ENCODE measurements around the gene MSANTD2. TPM values are rescaled to one million over a fixed set of nuclear protein-coding genes. Genes with fewer than 3 reads are reported as not detected.

MSANTD2 gene
- total and polyA plus RNA-seq, 2 experiments from 2014 or later: 18.7 to 34.4 TPM

- TF ChIP-seq POLR2AphosphoS5 (IDR thresholded peaks at IDR 0.05; ENCODE audit: low read depth): no peak
- no peak for TF ChIP-seq JUNB (IDR thresholded peaks at IDR 0.05; ENCODE audit: unreplicated experiment)
Measured at GRCh38 chr11:124740277-124740882, 59.8 kb downstream of the MSANTD2 start (continued).

DNA sequence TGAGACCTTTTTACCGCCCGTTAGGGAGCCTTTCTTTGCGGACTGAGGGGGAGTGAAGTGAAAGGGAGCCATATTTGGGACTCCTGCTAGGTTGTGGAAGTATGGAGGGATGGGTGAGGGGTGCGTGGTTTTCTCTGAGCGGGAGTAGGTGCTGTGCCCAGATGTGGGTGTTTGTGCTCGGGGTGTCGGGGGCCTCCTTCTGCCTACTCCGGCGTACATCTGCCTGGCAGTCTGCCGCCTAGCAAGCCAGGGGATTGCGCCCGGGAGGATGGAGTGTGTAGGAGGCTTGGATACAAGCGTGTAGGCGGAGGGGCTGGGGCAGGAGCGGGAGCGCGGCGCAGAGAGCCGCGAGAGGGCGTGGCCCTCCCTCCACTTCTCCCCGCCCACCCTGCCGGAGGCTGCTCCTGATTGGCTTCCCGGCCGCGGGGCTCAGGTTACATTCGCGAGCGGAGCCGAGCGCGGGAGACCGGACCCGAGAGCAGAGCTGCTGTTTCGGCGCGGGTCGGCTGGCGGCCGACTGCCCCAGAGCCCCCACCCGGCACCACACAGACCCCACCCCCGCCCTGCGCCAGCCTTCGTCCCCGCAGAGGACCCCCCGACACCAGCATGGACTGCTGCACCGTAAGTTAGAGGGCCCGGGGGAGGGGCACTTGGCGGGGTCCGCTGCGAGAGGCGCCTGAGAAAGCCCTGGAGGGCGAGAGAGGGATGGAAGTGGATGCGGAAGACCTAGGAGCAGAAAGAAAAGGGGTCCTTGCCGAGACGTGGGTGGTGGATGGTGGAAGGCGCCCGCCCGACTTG, 60.5 kb downstream of the MSANTD2 start, which contains the start of gene NRGN:
Gene NRGN, plus strand, starts transcription at position 464 of the 798 bp plus-strand sequence. Its CDS starts 143 bp downstream, at position 607.
- no peak within 1 kb of the TSS for H3K27ac Mint-ChIP-seq
- Histone ChIP-seq H3K36me3 (ENCODE audit: insufficient read depth) (no peaks in the 10 kb centered on the region), H3K79me2 (replicated peaks; ENCODE audit: insufficient read depth) (no peaks in the 10 kb centered on the region), H3F3A (replicated peaks; ENCODE audit: low read depth) (no peaks in the 10 kb centered on the region), H2AFZ (peak within 1 kb of the TSS; percentile 94), H3K9me2 (ENCODE audit: insufficient read depth) (no peaks in the 10 kb centered on the region), H3K4me1 (ENCODE audit: insufficient read depth) (peaks cover 26% of the 10 kb centered on the region), H3K4me2 (peak within 1 kb of the TSS; percentile 96), H3K27me3 (ENCODE audit: insufficient read depth) (peaks cover 99% of the 10 kb centered on the region), H3K27ac (ENCODE audit: low read depth) (no peak within 1 kb of the TSS), H3K4me3 (peak within 1 kb of the TSS; percentile 84), H4K20me1 (replicated peaks; ENCODE audit: insufficient read depth) (peaks cover 19% of the 10 kb centered on the region)
- no peaks in the 10 kb centered on the region; the same call in 2 of the 3 replicates for H3K36me3 Mint-ChIP-seq (ENCODE audit: low read depth)
- peak; percentile 93 for ATAC-seq
- peaks cover 85% of the 10 kb centered on the region for H3K27me3 Mint-ChIP-seq (ENCODE audit: insufficient read depth, low read depth, poor library complexity)
- TF ChIP-seq NANOG (IDR thresholded peaks at IDR 0.05; ENCODE audit: borderline replicate concordance) (no peak), EZH2 (IDR thresholded peaks at IDR 0.05; ENCODE audit: low read depth, unreplicated experiment) (peak; percentile 82)
- H3K9me3 Mint-ChIP-seq: no peaks in the 10 kb centered on the region
- DNase-seq (ENCODE audit: low spot score): peak; percentile 98
- peaks cover 11% of the 10 kb centered on the region for H3K4me1 Mint-ChIP-seq
- peak within 1 kb of the TSS; percentile 77 for H3K4me3 Mint-ChIP-seq

DNA sequence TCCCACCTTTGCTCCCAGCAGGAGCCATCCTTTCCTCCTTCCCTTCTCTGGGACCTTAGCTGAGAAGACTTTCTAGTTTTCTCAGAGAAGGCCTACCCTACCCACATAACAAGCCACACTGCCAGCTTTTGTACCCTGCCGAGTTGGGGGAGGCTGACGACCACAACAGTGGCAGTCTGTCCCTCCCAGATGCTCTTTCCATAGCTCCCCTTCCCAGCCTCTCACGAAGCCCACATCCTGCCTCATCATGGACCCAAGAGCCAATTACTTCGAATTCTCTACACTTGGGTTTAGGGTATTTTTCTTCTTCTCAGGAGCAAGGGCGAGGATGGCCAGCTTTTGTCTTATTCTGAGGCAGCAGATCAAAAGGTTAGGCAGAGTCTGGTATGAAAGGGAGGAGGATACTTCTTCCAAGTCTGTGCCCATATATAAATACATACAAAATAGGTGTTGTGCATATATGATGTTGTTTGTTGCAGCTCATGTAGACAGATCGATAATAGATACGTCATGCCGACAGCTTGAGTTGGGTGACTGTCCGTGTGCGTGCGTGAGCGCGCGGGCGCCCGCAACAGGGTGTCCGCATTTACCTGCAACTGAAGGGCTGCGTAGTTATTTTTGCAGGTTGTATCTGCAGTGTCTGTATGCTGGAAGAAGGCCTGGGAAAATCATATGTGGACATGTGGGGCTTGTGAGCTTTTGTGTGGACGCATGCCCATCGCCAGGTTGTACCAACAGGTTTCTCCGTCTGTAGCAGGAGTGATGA, 61.3 kb downstream of the MSANTD2 start:
- Histone ChIP-seq H3F3A (replicated peaks; ENCODE audit: low read depth) (no peaks in the 10 kb centered on the region), H3K4me3 (peak overlapping the region; percentile 84), H4K20me1 (replicated peaks; ENCODE audit: insufficient read depth) (peaks cover 16% of the 10 kb centered on the region), H2AFZ (peak overlapping the region; percentile 94), H3K36me3 (ENCODE audit: insufficient read depth) (no peaks in the 10 kb centered on the region), H3K27me3 (ENCODE audit: insufficient read depth) (peaks cover 95% of the 10 kb centered on the region), H3K9me2 (ENCODE audit: insufficient read depth) (no peaks in the 10 kb centered on the region), H3K4me2 (peak overlapping the region; percentile 96), H3K79me2 (replicated peaks; ENCODE audit: insufficient read depth) (no peaks in the 10 kb centered on the region), H3K4me1 (ENCODE audit: insufficient read depth) (peaks cover 24% of the 10 kb centered on the region), H3K27ac (ENCODE audit: low read depth) (no peak overlapping the region)
- ATAC-seq (no peak), DNase-seq (ENCODE audit: low spot score) (no peak)
- H3K4me1 Mint-ChIP-seq: peaks cover 14% of the 10 kb centered on the region
- no peak overlapping the region for H3K27ac Mint-ChIP-seq
- no peaks in the 10 kb centered on the region; the same call in 2 of the 3 replicates for H3K36me3 Mint-ChIP-seq (ENCODE audit: low read depth)
- peak overlapping the region; percentile 77 for H3K4me3 Mint-ChIP-seq
- TF ChIP-seq STAT1 (IDR thresholded peaks at IDR 0.05; ENCODE audit: unreplicated experiment) (no peak), EZH2 (IDR thresholded peaks at IDR 0.05; ENCODE audit: low read depth, unreplicated experiment) (peak; percentile 81), REST (IDR thresholded peaks at IDR 0.05; ENCODE audit: unreplicated experiment) (no peak)
- TF ChIP-seq, protein P1, sequence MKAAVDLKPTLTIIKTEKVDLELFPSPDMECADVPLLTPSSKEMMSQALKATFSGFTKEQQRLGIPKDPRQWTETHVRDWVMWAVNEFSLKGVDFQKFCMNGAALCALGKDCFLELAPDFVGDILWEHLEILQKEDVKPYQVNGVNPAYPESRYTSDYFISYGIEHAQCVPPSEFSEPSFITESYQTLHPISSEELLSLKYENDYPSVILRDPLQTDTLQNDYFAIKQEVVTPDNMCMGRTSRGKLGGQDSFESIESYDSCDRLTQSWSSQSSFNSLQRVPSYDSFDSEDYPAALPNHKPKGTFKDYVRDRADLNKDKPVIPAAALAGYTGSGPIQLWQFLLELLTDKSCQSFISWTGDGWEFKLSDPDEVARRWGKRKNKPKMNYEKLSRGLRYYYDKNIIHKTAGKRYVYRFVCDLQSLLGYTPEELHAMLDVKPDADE (IDR thresholded peaks at IDR 0.05): no peak
- H3K27me3 Mint-ChIP-seq (ENCODE audit: insufficient read depth, low read depth, poor library complexity): peaks cover 77% of the 10 kb centered on the region
- no peaks in the 10 kb centered on the region for H3K9me3 Mint-ChIP-seq
